ENCODE measurements around the gene ANTXR1.

The ANTXR1 gene

GRCh38 chr2:69149631-69150215 is 136.7 kb downstream of the ANTXR1 start:
- no peak for DNase-seq (ENCODE audit: low read depth)
- no peak overlapping the region for H3K4me3 ChIP-seq (ENCODE audit: low read depth, low read length)
- no peak for TF ChIP-seq CTCF (IDR thresholded peaks at IDR 0.05; ENCODE audit: insufficient read depth, low read depth, low read length, missing control alignments)

- TF ChIP-seq CTCF (IDR thresholded peaks at IDR 0.05; ENCODE audit: insufficient read depth, low read depth, low read length, missing control alignments) = no peak
- no peak overlapping the region for H3K4me3 ChIP-seq (ENCODE audit: low read depth, low read length)
- DNase-seq (ENCODE audit: low read depth) = no peak
These were observed 139.0 kb downstream of the ANTXR1 start for GRCh38 chr2:69151931-69152330.

GRCh38 chr2:69152847-69153583 is 140.0 kb downstream of the ANTXR1 start:
- no peak for TF ChIP-seq CTCF (IDR thresholded peaks at IDR 0.05; ENCODE audit: insufficient read depth, low read depth, low read length, missing control alignments)
- DNase-seq (ENCODE audit: low read depth) = no peak

GRCh38 chr2:69154106-69154505 is 141.1 kb downstream of the ANTXR1 start:
- no peak for DNase-seq (ENCODE audit: low read depth)
- no peak for TF ChIP-seq CTCF (IDR thresholded peaks at IDR 0.05; ENCODE audit: insufficient read depth, low read depth, low read length, missing control alignments)
- H3K4me3 ChIP-seq (ENCODE audit: low read depth, low read length) = no peak overlapping the region

More at GRCh38 chr2:69152847-69153583, 140.0 kb downstream of the ANTXR1 start:
- no peak overlapping the region for H3K4me3 ChIP-seq (ENCODE audit: low read depth, low read length)

- no peak for TF ChIP-seq CTCF (IDR thresholded peaks at IDR 0.05; ENCODE audit: insufficient read depth, low read depth, low read length, missing control alignments)
- DNase-seq (ENCODE audit: low read depth) = no peak
- no peak overlapping the region for H3K4me3 ChIP-seq (ENCODE audit: low read depth, low read length)
These were observed 143.6 kb downstream of the ANTXR1 start for GRCh38 chr2:69156624-69157023.

GRCh38 chr2:69157441-69157840 is 144.5 kb downstream of the ANTXR1 start:
- no peak for DNase-seq (ENCODE audit: low read depth)

More at GRCh38 chr2:69157441-69157840, 144.5 kb downstream of the ANTXR1 start:
- no peak overlapping the region for H3K4me3 ChIP-seq (ENCODE audit: low read depth, low read length)
- TF ChIP-seq CTCF (IDR thresholded peaks at IDR 0.05; ENCODE audit: insufficient read depth, low read depth, low read length, missing control alignments) = no peak

Measured in GM12865 (cell line).